Activated CD8-positive, alpha-beta memory T cell treated with anti-CD3 and anti-CD28 coated beads for 48 hours (primary cell): Measurements from ENCODE around the gene OR5AR1.
"Not testable (repeated sequence)": the region's sequence is repeated elsewhere in the genome, so short reads cannot be mapped to it uniquely, and the experiment has no call there.

Experiments used
- DNase-seq, 3 experiments: peaks; one replicate each; pipeline ENCODE4 v3.0.0-alpha.2; 2020; ENCODE audit warnings: low read depth in 2 of 3, low spot score in 2 of 3

The OR5AR1 gene

GRCh38 chr11:56663386-56663785 is at the start of gene OR5AR1:
Gene OR5AR1, plus strand, starts transcription at chr11:56663686. Its CDS starts 0 bp downstream, at chr11:56663686.
- DNase-seq: no peak

- no peak for DNase-seq
These were observed 38.8 kb upstream of the OR5AR1 start for GRCh38 chr11:56624661-56625110.

- DNase-seq: no peak
These were observed 37.5 kb upstream of the OR5AR1 start for GRCh38 chr11:56625946-56626345.

- no peak for DNase-seq
These were observed 31.2 kb upstream of the OR5AR1 start for GRCh38 chr11:56632329-56632728.

- DNase-seq: no peak
These were observed 26.6 kb upstream of the OR5AR1 start for GRCh38 chr11:56636861-56637260.

GRCh38 chr11:56637500-56637899 is 26.0 kb upstream of the OR5AR1 start:
- DNase-seq: no peak

- DNase-seq: no peak
These were observed 21.1 kb upstream of the OR5AR1 start, which contains the start of gene OR5AP2 for GRCh38 chr11:56642339-56642738. Gene OR5AP2, minus strand, starts transcription at chr11:56642439. Its CDS starts 0 bp downstream, at chr11:56642439.

- no peak for DNase-seq
These were observed 3.7 kb upstream of the OR5AR1 start for GRCh38 chr11:56659755-56660154.

GRCh38 chr11:56670984-56671383 is 7.5 kb downstream of the OR5AR1 start:
- DNase-seq: no peak

- DNase-seq: no peak
These were observed 25.1 kb downstream of the OR5AR1 start for GRCh38 chr11:56688554-56689100.

GRCh38 chr11:56691179-56691578 is 27.7 kb downstream of the OR5AR1 start:
- not testable (repeated sequence) for DNase-seq

- DNase-seq: no peak
These were observed 29.9 kb downstream of the OR5AR1 start for GRCh38 chr11:56693428-56693827.

GRCh38 chr11:56698795-56699194 is 35.3 kb downstream of the OR5AR1 start, which contains the start of gene OR9G1:
Gene OR9G1, plus strand, starts transcription at chr11:56699095. Its CDS starts 1,293 bp downstream, at chr11:56700388.
- no peak for DNase-seq

- DNase-seq: no peak
These were observed 36.9 kb downstream of the OR5AR1 start for GRCh38 chr11:56700242-56700913.

GRCh38 chr11:56700914-56701485 is 37.5 kb downstream of the OR5AR1 start:
- no peak for DNase-seq

- DNase-seq: no peak
These were observed 42.4 kb downstream of the OR5AR1 start for GRCh38 chr11:56705784-56706396.

- DNase-seq: no peak
These were observed 43.0 kb downstream of the OR5AR1 start for GRCh38 chr11:56706486-56706885.

GRCh38 chr11:56714206-56714605 is 50.7 kb downstream of the OR5AR1 start:
- no peak for DNase-seq
